Measurements from ENCODE around the gene NFIB.

GRCh38 chr9:14104496-14104895 is 209.4 kb downstream of the NFIB start:
- no peak for TF ChIP-seq YY1 (IDR thresholded peaks at IDR 0.05; ENCODE audit: insufficient read depth, insufficient read length)
- TF ChIP-seq ZNF274 (IDR thresholded peaks at IDR 0.05; ENCODE audit: low read depth, low read length) = no peak
- TF ChIP-seq SUZ12 (IDR thresholded peaks at IDR 0.05; ENCODE audit: extremely low read depth, insufficient read depth, insufficient read length) = no peak

Measured in NT2/D1 (cell line).